GM21786 (cell line): ENCODE results near the gene TIRAP.
A peak's percentile ranks its signal among the peaks of the same experiment; 100 is the strongest.

Experiments used
- ATAC-seq: cut with Tn5 transposase; IDR thresholded peaks from one replicate; pipeline ENCODE4 v1.9.1; 2021; ENCODE audit not compliant: unreplicated experiment

TIRAP gene

GRCh38 chr11:126318574-126319373, 35.9 kb downstream of the TIRAP start:
- peak; percentile 93 for ATAC-seq

GRCh38 chr11:126319374-126319740, 36.5 kb downstream of the TIRAP start:
- ATAC-seq = no peak

- no peak for ATAC-seq
These were observed 40.1 kb downstream of the TIRAP start for GRCh38 chr11:126322996-126323395.

GRCh38 chr11:126327281-126328000, 44.5 kb downstream of the TIRAP start:
- ATAC-seq = no peak

- no peak for ATAC-seq
These were observed 45.1 kb downstream of the TIRAP start for GRCh38 chr11:126328001-126328390.

GRCh38 chr11:126328444-126328843, 45.6 kb downstream of the TIRAP start:
- no peak for ATAC-seq

- ATAC-seq = no peak
These were observed 46.2 kb downstream of the TIRAP start for GRCh38 chr11:126328938-126329643.

GRCh38 chr11:126329644-126330211, 46.8 kb downstream of the TIRAP start:
- no peak for ATAC-seq

- no peak for ATAC-seq
These were observed 48.4 kb downstream of the TIRAP start for GRCh38 chr11:126331286-126331685.

GRCh38 chr11:126332221-126332711, 49.4 kb downstream of the TIRAP start:
- no peak for ATAC-seq

GRCh38 chr11:126333142-126333541, 50.2 kb downstream of the TIRAP start:
- ATAC-seq = no peak

- no peak for ATAC-seq
These were observed 52.0 kb downstream of the TIRAP start for GRCh38 chr11:126334659-126335462.

- no peak for ATAC-seq
These were observed 52.5 kb downstream of the TIRAP start for GRCh38 chr11:126335463-126335760.

GRCh38 chr11:126336138-126336541, 53.2 kb downstream of the TIRAP start:
- ATAC-seq = no peak

- ATAC-seq = no peak
These were observed 53.8 kb downstream of the TIRAP start for GRCh38 chr11:126336671-126337101.

GRCh38 chr11:126337126-126337473, 54.2 kb downstream of the TIRAP start:
- ATAC-seq = no peak

- no peak for ATAC-seq
These were observed 54.8 kb downstream of the TIRAP start for GRCh38 chr11:126337474-126338241.

- no peak for ATAC-seq
These were observed 55.6 kb downstream of the TIRAP start for GRCh38 chr11:126338346-126339055.
